ENCODE data around the gene TRIO. TPM values are rescaled to one million over a fixed set of nuclear protein-coding genes. Genes with fewer than 3 reads are reported as not detected.
"Not testable (repeated sequence)": the region's sequence is repeated elsewhere in the genome, so short reads cannot be mapped to it uniquely, and the experiment has no call there.

The TRIO gene
- polyA plus RNA-seq, 3 donors: 104 to 124 (median 116) TPM

DNA sequence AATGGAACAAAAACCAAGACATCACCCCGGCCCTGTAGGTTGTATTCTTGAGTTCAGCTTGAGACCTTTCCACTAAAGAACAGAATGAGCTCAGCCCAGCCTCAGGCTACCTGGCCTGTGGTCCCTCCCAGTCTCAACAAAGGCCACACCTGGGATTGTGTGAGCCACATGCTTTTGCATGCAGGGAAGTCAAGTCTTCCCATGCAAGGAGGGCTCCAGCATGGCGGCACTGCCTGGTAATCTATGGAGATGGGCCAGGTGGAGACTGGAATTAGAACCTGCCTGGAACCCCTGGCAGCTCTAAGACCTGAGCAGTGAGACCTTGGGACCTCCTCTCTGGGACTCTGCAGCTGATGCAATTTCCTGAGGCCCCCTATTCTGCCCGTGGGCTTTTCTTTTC lies 389.0 kb downstream of the TRIO start:
- no peak for DNase-seq (ENCODE audit: extremely low read depth in 1 of 11, low read depth in 9 of 11, low spot score in 4 of 11)

DNA sequence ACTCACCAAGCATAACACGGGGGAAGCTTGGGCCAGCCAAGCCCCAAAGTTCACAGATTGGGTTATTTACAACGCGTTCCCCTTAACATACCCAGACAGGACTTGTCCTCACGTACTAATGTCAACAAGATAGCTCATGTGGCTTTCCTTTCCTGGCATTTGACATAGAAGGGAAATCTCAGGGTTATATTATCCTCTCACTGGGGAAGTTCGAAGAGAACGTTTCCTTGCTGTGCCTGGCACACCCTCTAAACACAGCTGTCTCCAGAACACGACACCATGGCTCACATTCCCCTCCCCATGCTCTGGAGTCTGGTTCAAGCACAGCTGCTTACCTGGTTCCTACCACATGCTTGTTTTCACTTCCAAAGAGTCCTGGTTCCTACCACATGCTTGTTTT lies 391.6 kb downstream of the TRIO start:
- peak in 8 of 11 donors; percentile 4 to 21 (median 15) for DNase-seq (ENCODE audit: extremely low read depth in 1 of 11, low read depth in 9 of 11, low spot score in 4 of 11)

DNA sequence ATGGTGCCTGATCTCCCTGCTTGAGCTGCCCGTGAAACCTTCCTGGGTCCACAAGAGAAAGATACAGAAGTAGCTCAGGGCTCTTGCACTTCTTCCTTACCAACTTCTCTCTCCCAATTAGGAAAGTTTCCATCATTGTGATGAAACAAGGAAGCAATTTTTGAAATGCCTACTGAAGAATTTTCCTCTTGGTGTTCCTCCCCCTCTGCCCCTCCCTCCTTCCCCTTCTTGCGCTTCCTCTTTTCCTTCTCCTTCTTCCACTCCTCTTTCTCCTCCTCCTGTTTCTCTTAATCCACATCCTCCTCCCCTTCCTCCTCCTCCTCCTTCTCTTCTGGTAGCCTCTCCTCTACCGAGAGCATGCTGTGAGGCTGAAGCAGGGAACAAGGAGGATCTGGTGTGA lies 402.2 kb downstream of the TRIO start:
- DNase-seq (ENCODE audit: extremely low read depth in 1 of 11, low read depth in 9 of 11, low spot score in 4 of 11): no peak

DNA sequence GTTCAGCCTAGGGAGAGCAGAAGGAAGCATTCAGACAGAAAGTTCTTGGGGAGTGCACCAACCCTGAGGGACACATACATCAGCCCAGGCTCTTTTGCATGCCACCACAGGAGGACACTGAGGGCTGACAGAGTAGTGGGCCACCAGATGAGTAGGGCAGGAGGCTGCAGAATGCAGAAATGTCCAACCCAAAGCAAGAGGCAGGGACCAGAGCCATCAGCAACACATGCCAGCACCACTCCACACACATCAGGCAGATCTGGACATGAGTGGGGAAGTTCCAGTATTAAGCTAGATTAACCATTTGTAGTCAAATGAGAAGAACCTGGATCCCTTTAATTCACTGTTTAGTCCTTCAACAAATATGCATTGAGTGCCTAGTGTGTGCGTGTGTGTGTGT lies 402.7 kb downstream of the TRIO start:
- DNase-seq (ENCODE audit: extremely low read depth in 1 of 11, low read depth in 9 of 11, low spot score in 4 of 11): no peak

DNA sequence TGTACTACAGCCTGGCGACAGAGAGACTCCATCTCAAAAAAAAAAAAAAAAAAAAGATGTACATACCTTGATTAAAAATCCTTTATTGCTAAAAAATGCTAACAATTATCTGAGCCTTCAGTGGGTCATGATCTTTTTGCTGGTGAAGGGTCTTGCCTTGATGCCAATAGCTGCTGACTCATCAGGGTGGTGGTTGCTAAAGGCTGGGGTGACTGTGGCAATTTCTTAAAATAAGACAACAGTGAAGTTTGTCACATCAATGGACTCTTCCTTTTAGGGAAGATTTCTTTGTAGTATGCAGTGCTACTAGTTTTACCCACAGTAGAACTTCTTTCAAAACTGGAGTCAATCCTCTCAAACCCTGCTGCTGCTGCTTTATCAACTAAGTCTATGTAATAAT lies 404.5 kb downstream of the TRIO start:
- DNase-seq (ENCODE audit: extremely low read depth in 1 of 11, low read depth in 9 of 11, low spot score in 4 of 11): no peak

DNA sequence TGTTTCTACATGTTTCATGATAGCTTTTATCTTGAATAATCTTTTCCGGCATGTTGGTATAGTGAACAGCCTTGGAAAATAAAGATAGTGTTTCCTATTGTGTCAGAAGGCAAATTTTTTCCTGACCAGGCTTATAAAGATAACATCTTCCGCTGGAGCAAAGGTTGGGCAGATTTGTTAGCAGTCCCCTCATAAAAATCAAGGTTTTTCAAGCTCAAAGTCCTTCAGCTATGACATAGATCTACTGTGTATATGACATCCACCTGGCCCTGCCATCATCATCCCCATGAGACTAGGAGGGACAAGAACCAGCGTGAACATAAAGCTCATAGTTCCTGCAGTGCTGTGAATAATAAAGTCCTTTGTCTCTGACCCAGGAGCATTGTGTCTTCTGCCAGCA lies 408.1 kb downstream of the TRIO start:
- no peak for DNase-seq (ENCODE audit: extremely low read depth in 1 of 11, low read depth in 9 of 11, low spot score in 4 of 11)

DNA sequence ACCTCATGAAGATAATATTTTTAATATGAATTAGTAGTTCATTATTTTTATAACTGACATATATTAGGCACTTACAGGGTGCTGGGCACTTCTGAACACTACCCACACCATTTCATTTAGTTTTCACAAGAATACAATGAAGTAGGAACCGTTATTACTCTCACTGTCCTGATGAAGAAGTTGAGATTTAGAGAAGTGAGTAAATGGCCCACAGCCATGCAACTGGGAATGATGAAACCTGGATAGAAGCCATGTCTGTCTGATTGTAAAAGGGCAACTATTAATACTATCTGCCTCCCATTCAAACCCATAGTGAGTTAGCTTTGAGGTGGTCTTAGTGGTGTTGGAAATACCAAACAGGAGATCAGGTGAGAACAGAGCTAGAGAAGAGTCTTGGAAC lies 408.9 kb downstream of the TRIO start:
- no peak for DNase-seq (ENCODE audit: extremely low read depth in 1 of 11, low read depth in 9 of 11, low spot score in 4 of 11)

DNA sequence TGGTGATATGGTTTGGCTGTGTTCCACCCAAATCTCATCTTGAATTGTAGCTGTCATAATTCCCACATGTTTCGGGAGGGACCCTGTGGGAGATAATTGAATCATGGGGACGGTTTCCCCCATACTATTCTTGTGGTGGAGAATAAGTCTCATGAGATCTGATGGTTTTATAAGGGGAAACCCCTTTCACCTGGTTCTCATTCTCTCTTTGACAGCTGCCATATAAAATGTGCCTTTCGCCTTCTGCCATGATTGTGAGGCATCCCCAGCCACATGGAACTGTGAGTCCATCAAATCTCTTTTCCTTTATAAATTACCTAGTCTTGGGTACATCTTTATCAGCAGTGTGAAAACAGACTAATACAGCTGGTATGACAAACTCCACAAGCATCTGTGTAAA lies 411.1 kb downstream of the TRIO start:
- not testable (repeated sequence) for DNase-seq (ENCODE audit: extremely low read depth in 1 of 11, low read depth in 9 of 11, low spot score in 4 of 11)

DNA sequence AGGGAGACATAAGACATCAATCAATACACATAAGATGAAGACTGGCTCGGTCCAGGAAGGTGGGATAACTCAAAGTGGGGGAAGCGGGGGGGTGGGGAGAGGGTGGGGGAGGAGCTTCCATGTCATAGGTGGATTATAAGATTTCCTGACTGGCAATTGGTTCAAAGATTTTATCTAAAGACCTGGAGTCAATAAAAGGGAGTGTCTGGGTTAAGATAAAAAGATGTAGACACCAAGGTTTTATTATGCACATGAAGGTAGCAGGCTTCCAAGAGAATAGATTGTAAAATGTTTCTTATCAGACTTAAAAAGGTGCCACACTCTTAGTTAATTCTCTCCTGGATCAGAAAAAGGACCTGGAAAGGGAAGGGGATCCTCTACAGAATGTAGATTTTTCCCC lies 412.9 kb downstream of the TRIO start:
- DNase-seq (ENCODE audit: extremely low read depth in 1 of 11, low read depth in 9 of 11, low spot score in 4 of 11): no peak

DNA sequence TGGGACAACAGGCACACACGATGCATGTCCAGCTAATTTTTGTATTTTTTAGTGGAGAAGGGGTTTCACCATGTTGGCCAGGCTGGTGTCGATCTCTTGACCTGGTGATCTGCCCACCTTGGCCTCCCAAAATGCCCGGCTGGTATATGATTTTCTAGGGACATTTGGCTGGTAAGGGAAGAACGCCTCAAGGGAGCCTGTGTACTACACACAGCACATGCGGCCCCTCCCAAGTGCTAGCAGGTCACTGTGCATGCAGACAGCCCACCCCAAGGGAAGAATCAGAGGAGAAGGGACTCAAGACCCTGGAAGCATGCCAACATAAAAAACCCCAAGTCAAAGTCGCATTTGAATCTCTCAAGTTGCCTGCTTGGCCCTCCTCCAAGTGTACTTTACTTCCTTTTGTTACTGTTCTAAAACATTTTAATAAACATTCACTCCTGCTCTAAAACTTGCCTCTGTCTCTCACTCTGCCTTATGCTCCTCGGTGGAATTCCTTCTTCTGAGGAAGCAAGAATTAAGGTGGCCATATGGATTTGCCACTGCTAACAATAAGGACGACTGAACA lies 414.1 kb downstream of the TRIO start:
- peak in 3 of 11 donors; percentile 2 to 52 (median 15) for DNase-seq (ENCODE audit: extremely low read depth in 1 of 11, low read depth in 9 of 11, low spot score in 4 of 11)

DNA sequence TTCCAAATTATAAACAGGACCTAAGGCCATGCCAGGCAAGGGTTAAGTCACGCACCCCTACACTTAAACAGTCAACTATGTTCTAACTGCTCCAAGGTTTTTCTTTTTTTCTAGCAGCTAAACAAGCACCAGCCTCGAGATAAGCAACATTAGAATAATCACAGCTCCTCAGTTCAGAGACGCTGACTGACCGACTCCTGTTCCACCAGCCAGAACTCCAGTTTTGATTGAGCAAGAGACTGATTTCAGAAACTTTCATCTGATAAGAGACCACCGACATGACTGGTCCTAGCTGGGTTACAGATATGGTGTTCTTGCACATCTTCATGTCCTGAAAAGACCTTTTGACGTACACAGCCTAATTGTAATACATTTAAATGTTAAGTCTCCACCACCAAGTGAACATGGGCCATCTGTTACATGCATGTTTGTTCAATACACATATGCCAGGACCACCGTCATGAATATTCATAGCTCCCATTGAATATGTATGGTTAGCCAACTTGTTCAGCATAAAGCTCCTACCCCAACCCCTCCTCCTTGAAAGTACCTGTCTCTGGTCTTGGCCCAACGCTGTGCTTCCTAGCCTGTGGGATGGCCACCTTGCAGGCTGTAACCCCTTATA lies 414.8 kb downstream of the TRIO start:
- no peak for DNase-seq (ENCODE audit: extremely low read depth in 1 of 11, low read depth in 9 of 11, low spot score in 4 of 11)

Other genes with a start within 250 kb of the TRIO start
- gene DNAH5, start 198.7 kb upstream of the TRIO start, polyA plus RNA-seq (ENCODE audit: insufficient read length in 3 of 3): 1 to 10 TPM; 1.1 to 3.2 (median 1.2) TPM